CD4-positive, alpha-beta T cell treated with Interleukin-6 at 100 ng/mL for 8 hours (primary cell): Measurements from ENCODE around the gene POLR2L.

Experiments used
- DNase-seq: peaks from one replicate; pipeline ENCODE4 v3.0.0-alpha.2; 2020; ENCODE audit warnings: mixed read lengths, low spot score

The POLR2L gene

GRCh38 chr11:810040-810567 is 32.2 kb downstream of the POLR2L start:
- no peak for DNase-seq

- DNase-seq, result peak; percentile 96
Observed at GRCh38 chr11:809287-810039, 32.9 kb downstream of the POLR2L start, which contains the start of gene RPLP2. Gene RPLP2, plus strand, starts transcription at chr11:809967. Its CDS starts 268 bp downstream, at chr11:810235.

- DNase-seq, result peak; percentile 33
Observed at GRCh38 chr11:808427-809286, 33.7 kb downstream of the POLR2L start.

- no peak for DNase-seq
Observed at GRCh38 chr11:804599-804964, 37.7 kb downstream of the POLR2L start.

- no peak for DNase-seq
Observed at GRCh38 chr11:803770-804598, 38.3 kb downstream of the POLR2L start.

GRCh38 chr11:803467-803742 is 38.9 kb downstream of the POLR2L start:
- no peak for DNase-seq

- no peak for DNase-seq
Observed at GRCh38 chr11:802693-803466, 39.4 kb downstream of the POLR2L start.

GRCh38 chr11:802018-802617 is 40.2 kb downstream of the POLR2L start:
- no peak for DNase-seq

GRCh38 chr11:801097-801780 is 41.1 kb downstream of the POLR2L start:
- DNase-seq, result no peak

- no peak for DNase-seq
Observed at GRCh38 chr11:800473-800872, 41.9 kb downstream of the POLR2L start.

GRCh38 chr11:799641-800316 is 42.5 kb downstream of the POLR2L start:
- no peak for DNase-seq

- DNase-seq, result peak; percentile 75
Observed at GRCh38 chr11:798093-798713, 44.1 kb downstream of the POLR2L start, which contains the start of gene SLC25A22. Gene SLC25A22, minus strand, starts transcription at chr11:798281. Its CDS starts 3,275 bp downstream, at chr11:795006.

- peak; percentile 60 for DNase-seq
Observed at GRCh38 chr11:797296-798092, 44.8 kb downstream of the POLR2L start.

GRCh38 chr11:796565-797295 is 45.6 kb downstream of the POLR2L start:
- DNase-seq, result no peak

- peak; percentile 85 for DNase-seq
Observed at GRCh38 chr11:795634-796564, 46.4 kb downstream of the POLR2L start.

- DNase-seq, result no peak
Observed at GRCh38 chr11:794766-795633, 47.3 kb downstream of the POLR2L start.
